Mucosa of descending colon (tissue), 3 donors: ENCODE results near the gene HMGXB3. TPM values are rescaled to one million over a fixed set of nuclear protein-coding genes. Genes with fewer than 3 reads are reported as not detected.

Source experiments
- ATAC-seq: fragments of 200-7000 bp; cut with Tn5 transposase; one replicate; pipeline ENCODE4 v1.9.1; 2020; ENCODE audit warnings: mild to moderate bottlenecking, moderate library complexity
- DNase-seq, 3 donors: peaks; one replicate each; pipeline ENCODE4 v3.0.0-alpha.2; 2020
- H3K36me3 ChIP-seq: fragments of 200-600 bp; one replicate; pipeline ENCODE4 v1.8.0; 2021; ENCODE audit warnings: low read depth, mild to moderate bottlenecking
- H3K4me1 ChIP-seq: fragments of 200-600 bp; one replicate; pipeline ENCODE4 v1.8.0; 2021; ENCODE audit warnings: low read depth, mild to moderate bottlenecking
- H3K4me3 ChIP-seq: fragments of 200-600 bp; one replicate; pipeline ENCODE4 v1.8.0; 2021; ENCODE audit warnings: mild to moderate bottlenecking
- H3K9me3 ChIP-seq: fragments of 200-600 bp; one replicate; pipeline ENCODE4 v1.8.0; 2021; ENCODE audit warnings: mild to moderate bottlenecking
- CTCF ChIP-seq: fragments of 200-600 bp; IDR thresholded peaks from one replicate; pipeline ENCODE4 v1.8.0; 2022; ENCODE audit warnings: antibody characterized with exemption, mild to moderate bottlenecking
- intact Hi-C, 2 donors: fragments of 100-400 bp; cut with DNase I in 1 of 2; cut with micrococcal nuclease in 1 of 2; formaldehyde crosslinking; loops; one replicate each; pipeline versions ENCODE4 v1.11.0 to v1.11.1; 2022; cut with DNase I, micrococcal nuclease
- total RNA-seq, 3 donors: library from RNA; stranded (reverse); fragmentation: NEBNext Ultra II Directional in 2 of 3; extraction: Animal tissue kit (Norgen Biotek cat#: 25700) in 2 of 3; gene quantifications; one replicate each; pipeline versions ENCODE4 v1.2.1 to v1.2.4, GENCODE V29; 2021 to 2023
- donor health status: DM: no; HTN: no; CAD: no; lungs with moderate emphysema.
- donor health status: DM: no; HTN: no; CAD: no.
- donor health status: DM: no; HTN: yes; CAD: no.

Gene HMGXB3
- total RNA-seq, 3 donors from 2014 or later: 25.7 to 37.5 (median 31.2) TPM

DNA sequence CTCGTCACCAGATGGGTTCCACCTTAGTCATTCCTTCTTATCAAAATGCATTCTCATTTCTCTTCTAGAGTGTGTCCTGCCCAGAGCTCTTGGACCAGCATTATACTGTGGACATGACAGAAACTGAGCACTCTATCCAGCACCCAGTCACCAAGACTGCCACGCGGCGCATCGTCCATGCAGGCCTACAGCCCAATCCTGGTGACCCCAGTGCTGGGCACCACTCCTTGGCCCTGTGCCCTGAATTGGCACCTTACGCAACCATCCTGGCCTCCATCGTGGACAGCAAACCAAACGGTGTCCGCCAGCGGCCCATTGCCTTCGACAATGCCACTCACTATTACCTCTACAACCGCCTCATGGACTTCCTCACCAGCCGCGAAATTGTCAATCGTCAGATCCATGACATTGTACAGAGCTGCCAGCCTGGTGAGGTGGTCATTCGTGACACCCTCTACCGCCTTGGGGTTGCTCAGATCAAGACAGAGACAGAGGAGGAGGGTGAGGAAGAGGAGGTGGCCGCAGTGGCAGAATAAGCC is 51.2 kb downstream of the HMGXB3 start:
- Histone ChIP-seq H3K4me3 (no peak overlapping the region), H3K9me3 (no peaks in the 10 kb centered on the region), H3K4me1 (no peaks in the 10 kb centered on the region), H3K36me3 (peaks cover 25% of the 10 kb centered on the region)
- no peak for TF ChIP-seq CTCF
- ATAC-seq (no peak), DNase-seq (no peak)
- intact Hi-C loops: no loop called here

DNA sequence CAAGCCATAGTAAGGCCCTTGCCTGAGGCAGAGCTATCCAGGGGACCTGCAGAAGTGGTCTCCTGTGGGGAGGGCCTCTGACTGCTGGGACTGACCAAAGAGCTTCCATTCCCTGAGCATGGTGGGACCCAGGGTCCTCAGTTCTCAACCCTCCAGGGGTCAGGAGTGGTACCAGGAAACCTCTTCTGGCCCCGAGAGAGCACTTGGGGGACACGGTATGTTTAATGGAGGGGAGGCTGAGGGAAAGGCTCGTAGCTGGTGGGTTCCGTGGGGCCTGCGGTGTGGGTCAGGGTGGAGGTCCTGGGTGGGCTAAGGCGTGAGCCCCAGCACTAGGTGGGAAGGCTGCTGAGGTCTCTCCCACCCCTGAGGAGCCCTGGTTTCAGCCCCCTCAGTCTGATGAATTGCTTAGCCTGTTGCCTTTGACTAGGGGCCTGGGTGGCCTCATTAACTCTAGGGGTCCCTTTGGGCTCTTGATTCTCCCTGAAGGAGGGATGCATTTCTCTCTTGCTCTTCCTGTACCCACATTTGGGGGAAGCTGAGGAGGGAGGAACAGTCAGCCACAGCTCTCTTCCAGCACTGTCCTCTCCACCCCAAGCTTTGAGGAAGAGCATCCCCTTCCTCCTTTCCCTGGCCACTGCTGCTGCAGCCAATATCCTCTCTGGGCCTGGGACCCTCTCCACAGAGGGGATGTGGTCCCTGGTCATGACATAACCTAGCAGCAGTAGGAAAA is 51.9 kb downstream of the HMGXB3 start:
- Histone ChIP-seq H3K36me3 (peaks cover 19% of the 10 kb centered on the region), H3K9me3 (no peaks in the 10 kb centered on the region), H3K4me1 (no peaks in the 10 kb centered on the region)

GRCh38 chr5:150052956-150053712 is 52.6 kb downstream of the HMGXB3 start:
- Histone ChIP-seq H3K4me3 (no peak overlapping the region), H3K36me3 (peaks cover 16% of the 10 kb centered on the region), H3K9me3 (no peaks in the 10 kb centered on the region), H3K4me1 (no peaks in the 10 kb centered on the region)
- DNase-seq (no peak), ATAC-seq (no peak)
- intact Hi-C loops: no loop called here
- no peak for TF ChIP-seq CTCF

More for the DNA sequence above, 51.9 kb downstream of the HMGXB3 start:
- DNase-seq (no peak), ATAC-seq (no peak)
- intact Hi-C loops: no loop called here
- H3K4me3 ChIP-seq: no peak overlapping the region
- TF ChIP-seq CTCF: no peak

GRCh38 chr5:150053713-150054392 is 53.3 kb downstream of the HMGXB3 start:
- no peak for ATAC-seq
- H3K36me3 ChIP-seq: peaks cover 12% of the 10 kb centered on the region
- H3K9me3 ChIP-seq: no peaks in the 10 kb centered on the region
- H3K4me1 ChIP-seq: no peaks in the 10 kb centered on the region
- DNase-seq: no peak
- no peak overlapping the region for H3K4me3 ChIP-seq
- intact Hi-C loops: no loop called here
- TF ChIP-seq CTCF: no peak

DNA sequence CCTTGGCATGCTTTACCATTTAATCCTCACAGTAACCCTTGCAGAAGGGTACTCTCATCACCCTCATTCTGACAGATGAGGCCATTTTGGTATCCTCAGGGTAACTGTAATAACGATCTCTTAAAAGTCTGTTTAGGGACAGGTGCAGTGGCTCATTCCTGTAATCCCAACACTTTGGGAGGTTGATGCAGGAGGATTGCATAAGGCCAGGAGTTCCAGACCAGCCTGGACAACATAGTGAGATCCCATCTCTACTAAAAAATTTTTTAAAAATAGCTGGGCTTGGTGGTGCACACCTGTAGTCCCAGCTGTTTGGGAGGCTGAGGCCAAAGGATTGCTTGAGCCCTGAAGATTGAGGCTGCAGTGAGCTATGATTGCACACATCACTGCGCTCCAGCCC is 54.0 kb downstream of the HMGXB3 start:
- intact Hi-C loops: no loop called here
- DNase-seq: no peak
- Histone ChIP-seq H3K4me1 (no peaks in the 10 kb centered on the region), H3K36me3 (peaks cover 8% of the 10 kb centered on the region), H3K9me3 (no peaks in the 10 kb centered on the region), H3K4me3 (no peak overlapping the region)
- no peak for ATAC-seq
- no peak for TF ChIP-seq CTCF
